ENCODE results near the gene AVL9.

Gene AVL9

GRCh38 chr7:32513210-32513609 lies 17.9 kb downstream of the AVL9 start:
- Histone ChIP-seq H3K4me3 (ENCODE audit: low read length) (no peak overlapping the region), H3K4me1 (ENCODE audit: control insufficient read depth, low read length) (no peaks in the 10 kb centered on the region), H3K9me3 (ENCODE audit: control insufficient read depth, insufficient read depth, low read length) (peaks cover 33% of the 10 kb centered on the region), H3K9me2 (replicated peaks; ENCODE audit: control insufficient read depth, low read length) (no peaks in the 10 kb centered on the region), H3K27me3 (ENCODE audit: control insufficient read depth, low read length) (no peaks in the 10 kb centered on the region), H4K20me1 (ENCODE audit: control insufficient read depth, insufficient read depth, low read depth, low read length) (no peaks in the 10 kb centered on the region), H3K4me2 (ENCODE audit: low read length) (no peak overlapping the region), H3K27ac (ENCODE audit: low read depth, low read length) (no peak overlapping the region), H3K36me3 (ENCODE audit: control insufficient read depth, low read length) (peaks cover 49% of the 10 kb centered on the region), H3F3A (ENCODE audit: control insufficient read depth, insufficient read depth) (0 out of 2 replicates have a peak, but pooled peaks cover 2% of the 10 kb centered on the region), H3K79me2 (ENCODE audit: control insufficient read depth, low read length) (peaks cover 82% of the 10 kb centered on the region)
- TF ChIP-seq, protein P1, sequence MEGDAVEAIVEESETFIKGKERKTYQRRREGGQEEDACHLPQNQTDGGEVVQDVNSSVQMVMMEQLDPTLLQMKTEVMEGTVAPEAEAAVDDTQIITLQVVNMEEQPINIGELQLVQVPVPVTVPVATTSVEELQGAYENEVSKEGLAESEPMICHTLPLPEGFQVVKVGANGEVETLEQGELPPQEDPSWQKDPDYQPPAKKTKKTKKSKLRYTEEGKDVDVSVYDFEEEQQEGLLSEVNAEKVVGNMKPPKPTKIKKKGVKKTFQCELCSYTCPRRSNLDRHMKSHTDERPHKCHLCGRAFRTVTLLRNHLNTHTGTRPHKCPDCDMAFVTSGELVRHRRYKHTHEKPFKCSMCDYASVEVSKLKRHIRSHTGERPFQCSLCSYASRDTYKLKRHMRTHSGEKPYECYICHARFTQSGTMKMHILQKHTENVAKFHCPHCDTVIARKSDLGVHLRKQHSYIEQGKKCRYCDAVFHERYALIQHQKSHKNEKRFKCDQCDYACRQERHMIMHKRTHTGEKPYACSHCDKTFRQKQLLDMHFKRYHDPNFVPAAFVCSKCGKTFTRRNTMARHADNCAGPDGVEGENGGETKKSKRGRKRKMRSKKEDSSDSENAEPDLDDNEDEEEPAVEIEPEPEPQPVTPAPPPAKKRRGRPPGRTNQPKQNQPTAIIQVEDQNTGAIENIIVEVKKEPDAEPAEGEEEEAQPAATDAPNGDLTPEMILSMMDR (IDR thresholded peaks at IDR 0.05; ENCODE audit: low read depth, low read length, poor library complexity, severe bottlenecking), result no peak
- TF ChIP-seq EZH2phosphoT487 (IDR thresholded peaks at IDR 0.05; ENCODE audit: borderline replicate concordance, low read length), result no peak

GRCh38 chr7:32515890-32516550 lies 20.7 kb downstream of the AVL9 start:
- no peak overlapping the region for H3K4me2 ChIP-seq (ENCODE audit: low read length)
- no peak overlapping the region for H3K4me3 ChIP-seq (ENCODE audit: low read length)
- H3K9me3 ChIP-seq (ENCODE audit: control insufficient read depth, insufficient read depth, low read length), result peaks cover 48% of the 10 kb centered on the region

GRCh38 chr7:32516551-32517100 lies 21.3 kb downstream of the AVL9 start:
- H3K9me3 ChIP-seq (ENCODE audit: control insufficient read depth, insufficient read depth, low read length), result peaks cover 52% of the 10 kb centered on the region

More at GRCh38 chr7:32515890-32516550, 20.7 kb downstream of the AVL9 start:
- H3K27ac ChIP-seq (ENCODE audit: low read depth, low read length), result no peak overlapping the region
- H3K4me1 ChIP-seq (ENCODE audit: control insufficient read depth, low read length), result no peaks in the 10 kb centered on the region
- peaks cover 79% of the 10 kb centered on the region for H3K79me2 ChIP-seq (ENCODE audit: control insufficient read depth, low read length)
- H3K36me3 ChIP-seq (ENCODE audit: control insufficient read depth, low read length), result peaks cover 53% of the 10 kb centered on the region
- 0 out of 2 replicates have a peak, but pooled peaks cover 2% of the 10 kb centered on the region for H3F3A ChIP-seq (ENCODE audit: control insufficient read depth, insufficient read depth)
- H4K20me1 ChIP-seq (ENCODE audit: control insufficient read depth, insufficient read depth, low read depth, low read length), result no peaks in the 10 kb centered on the region
- no peaks in the 10 kb centered on the region for H3K27me3 ChIP-seq (ENCODE audit: control insufficient read depth, low read length)
- H3K9me2 ChIP-seq (replicated peaks; ENCODE audit: control insufficient read depth, low read length), result no peaks in the 10 kb centered on the region
- TF ChIP-seq, protein P1 (IDR thresholded peaks at IDR 0.05; ENCODE audit: low read depth, low read length, poor library complexity, severe bottlenecking), result no peak
- TF ChIP-seq EZH2phosphoT487 (IDR thresholded peaks at IDR 0.05; ENCODE audit: borderline replicate concordance, low read length), result no peak

More at GRCh38 chr7:32516551-32517100, 21.3 kb downstream of the AVL9 start:
- Histone ChIP-seq H3K36me3 (ENCODE audit: control insufficient read depth, low read length) (peaks cover 55% of the 10 kb centered on the region), H3F3A (ENCODE audit: control insufficient read depth, insufficient read depth) (0 out of 2 replicates have a peak, but pooled peaks cover 2% of the 10 kb centered on the region), H3K79me2 (ENCODE audit: control insufficient read depth, low read length) (peaks cover 77% of the 10 kb centered on the region), H3K4me3 (ENCODE audit: low read length) (no peak overlapping the region), H3K4me1 (ENCODE audit: control insufficient read depth, low read length) (no peaks in the 10 kb centered on the region), H3K27me3 (ENCODE audit: control insufficient read depth, low read length) (no peaks in the 10 kb centered on the region), H4K20me1 (ENCODE audit: control insufficient read depth, insufficient read depth, low read depth, low read length) (no peaks in the 10 kb centered on the region), H3K27ac (ENCODE audit: low read depth, low read length) (no peak overlapping the region), H3K9me2 (replicated peaks; ENCODE audit: control insufficient read depth, low read length) (no peaks in the 10 kb centered on the region), H3K4me2 (ENCODE audit: low read length) (no peak overlapping the region)
- TF ChIP-seq, protein P1 (IDR thresholded peaks at IDR 0.05; ENCODE audit: low read depth, low read length, poor library complexity, severe bottlenecking), result no peak
- TF ChIP-seq EZH2phosphoT487 (IDR thresholded peaks at IDR 0.05; ENCODE audit: borderline replicate concordance, low read length), result no peak

Data from DOHH2 (cell line).